Upper lobe of right lung (tissue), 1 donor: ENCODE results near the gene TENM3. TPM values are rescaled to one million over a fixed set of nuclear protein-coding genes. Genes with fewer than 3 reads are reported as not detected.

ENCODE experiments used
- ATAC-seq: fragments of 200-7000 bp; cut with Tn5 transposase; one replicate; pipeline ENCODE4 v1.9.1; 2020; ENCODE audit warnings: mild to moderate bottlenecking, moderate library complexity
- DNase-seq: peaks from one replicate; pipeline ENCODE4 v3.0.0-alpha.2; 2020
- H3K27ac ChIP-seq: fragments of 200-600 bp; one replicate; pipeline ENCODE4 v1.8.0; 2022
- H3K27me3 ChIP-seq: fragments of 200-600 bp; one replicate; pipeline ENCODE4 v1.8.0; 2022; ENCODE audit warnings: mild to moderate bottlenecking
- H3K36me3 ChIP-seq: fragments of 200-600 bp; one replicate; pipeline ENCODE4 v1.8.0; 2022
- H3K4me1 ChIP-seq: fragments of 200-600 bp; one replicate; pipeline ENCODE4 v1.8.0; 2022
- H3K4me3 ChIP-seq: fragments of 200-600 bp; one replicate; pipeline ENCODE4 v1.8.0; 2022; ENCODE audit warnings: mild to moderate bottlenecking
- H3K9me3 ChIP-seq: fragments of 200-600 bp; one replicate; pipeline ENCODE4 v1.8.0; 2022
- intact Hi-C: fragments of 100-400 bp; cut with DNase I; formaldehyde crosslinking; loops from one replicate; pipeline ENCODE4 v1.11.0; 2022
- total RNA-seq: library from RNA; stranded (reverse); fragmentation: NEBNext Ultra II Directional; extraction: Animal tissue kit (Norgen Biotek cat#: 25700); gene quantifications from one replicate; pipeline ENCODE4 v1.2.1, GENCODE V29; 2021
- TF ChIP-seq, protein P1 (sequence below): fragments of 200-600 bp; IDR thresholded peaks from one replicate; pipeline ENCODE4 v1.8.0; 2022; ENCODE audit warnings: antibody characterized with exemption
- donor health status: DM: no; HTN: yes; CAD: no; lungs with severe emphysema.

TENM3 gene
- total RNA-seq, 1 donor from 2014 or later: 5.6 TPM

DNA sequence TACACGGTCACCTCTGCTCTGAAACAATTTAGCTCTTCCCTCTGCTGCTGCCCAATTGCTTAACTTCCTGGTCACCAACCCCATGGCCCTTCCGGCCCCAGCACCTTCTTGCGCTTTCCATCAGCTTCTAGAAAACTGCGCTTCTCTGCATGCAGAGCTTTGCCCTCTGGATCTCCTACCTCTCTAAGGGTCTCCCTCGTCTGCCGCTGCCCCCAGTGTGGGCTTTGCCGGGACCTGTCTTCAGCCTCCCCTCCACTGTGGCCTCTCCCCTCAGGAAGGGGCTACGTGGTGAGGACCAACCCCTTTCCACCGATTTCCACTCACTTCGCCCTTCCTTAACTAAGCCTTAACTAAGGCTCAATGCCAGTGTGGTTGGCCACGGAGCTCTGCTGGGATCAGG, 579.4 kb downstream of the TENM3 start:
- TF ChIP-seq, protein P1, sequence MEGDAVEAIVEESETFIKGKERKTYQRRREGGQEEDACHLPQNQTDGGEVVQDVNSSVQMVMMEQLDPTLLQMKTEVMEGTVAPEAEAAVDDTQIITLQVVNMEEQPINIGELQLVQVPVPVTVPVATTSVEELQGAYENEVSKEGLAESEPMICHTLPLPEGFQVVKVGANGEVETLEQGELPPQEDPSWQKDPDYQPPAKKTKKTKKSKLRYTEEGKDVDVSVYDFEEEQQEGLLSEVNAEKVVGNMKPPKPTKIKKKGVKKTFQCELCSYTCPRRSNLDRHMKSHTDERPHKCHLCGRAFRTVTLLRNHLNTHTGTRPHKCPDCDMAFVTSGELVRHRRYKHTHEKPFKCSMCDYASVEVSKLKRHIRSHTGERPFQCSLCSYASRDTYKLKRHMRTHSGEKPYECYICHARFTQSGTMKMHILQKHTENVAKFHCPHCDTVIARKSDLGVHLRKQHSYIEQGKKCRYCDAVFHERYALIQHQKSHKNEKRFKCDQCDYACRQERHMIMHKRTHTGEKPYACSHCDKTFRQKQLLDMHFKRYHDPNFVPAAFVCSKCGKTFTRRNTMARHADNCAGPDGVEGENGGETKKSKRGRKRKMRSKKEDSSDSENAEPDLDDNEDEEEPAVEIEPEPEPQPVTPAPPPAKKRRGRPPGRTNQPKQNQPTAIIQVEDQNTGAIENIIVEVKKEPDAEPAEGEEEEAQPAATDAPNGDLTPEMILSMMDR: no peak
- Histone ChIP-seq H3K4me1 (no peaks in the 10 kb centered on the region), H3K36me3 (no peaks in the 10 kb centered on the region), H3K9me3 (no peaks in the 10 kb centered on the region), H3K4me3 (no peak overlapping the region), H3K27ac (no peak overlapping the region), H3K27me3 (no peaks in the 10 kb centered on the region)
- DNase-seq: no peak
- ATAC-seq: no peak
- intact Hi-C loops: no loop called here

DNA sequence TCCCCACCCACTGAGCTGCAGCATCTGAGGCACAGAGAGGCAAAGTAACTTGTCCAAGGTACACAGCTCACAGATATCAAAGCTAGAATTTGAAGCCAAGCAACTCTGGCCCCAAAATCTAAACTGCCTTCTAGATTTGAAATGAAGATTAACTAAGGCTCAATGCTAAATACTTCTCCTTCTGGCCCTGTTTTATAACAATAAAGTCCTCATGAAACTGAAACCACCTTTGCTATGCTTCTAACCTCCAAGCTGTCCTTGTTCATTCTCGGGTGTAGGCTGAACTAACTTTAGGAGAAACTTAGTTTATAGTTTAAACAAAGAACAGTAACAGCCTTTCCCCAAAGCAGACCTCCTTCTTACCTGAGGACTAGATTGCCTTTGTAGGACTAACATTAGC, 580.4 kb downstream of the TENM3 start:
- H3K4me3 ChIP-seq: no peak overlapping the region
- no peaks in the 10 kb centered on the region for H3K4me1 ChIP-seq
- DNase-seq (no peak), ATAC-seq (no peak)
- no peaks in the 10 kb centered on the region for H3K36me3 ChIP-seq
- intact Hi-C loops: no loop called here
- no peaks in the 10 kb centered on the region for H3K9me3 ChIP-seq
- no peaks in the 10 kb centered on the region for H3K27me3 ChIP-seq
- no peak overlapping the region for H3K27ac ChIP-seq
- TF ChIP-seq, protein P1: no peak

DNA sequence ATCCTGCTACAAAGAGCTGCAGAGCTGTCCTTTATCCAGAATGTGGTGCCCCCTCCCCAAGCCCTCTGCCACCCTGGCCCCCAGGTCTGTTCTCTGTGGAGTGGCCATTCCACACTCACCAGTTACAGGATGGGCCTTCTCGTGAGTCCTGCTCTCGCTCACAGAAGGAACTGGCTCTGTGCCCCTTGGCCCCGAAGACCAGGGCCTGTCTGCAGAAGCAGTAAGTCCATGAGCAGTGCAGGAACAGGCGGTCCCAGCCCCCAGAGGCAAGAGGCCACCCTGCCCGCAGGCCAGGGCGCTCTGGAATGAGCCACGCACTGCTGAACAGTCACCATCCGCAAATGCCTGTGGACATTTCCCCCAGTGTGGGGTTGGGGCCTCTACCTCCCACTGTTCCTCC, 581.8 kb downstream of the TENM3 start:
- H3K9me3 ChIP-seq: no peaks in the 10 kb centered on the region

DNA sequence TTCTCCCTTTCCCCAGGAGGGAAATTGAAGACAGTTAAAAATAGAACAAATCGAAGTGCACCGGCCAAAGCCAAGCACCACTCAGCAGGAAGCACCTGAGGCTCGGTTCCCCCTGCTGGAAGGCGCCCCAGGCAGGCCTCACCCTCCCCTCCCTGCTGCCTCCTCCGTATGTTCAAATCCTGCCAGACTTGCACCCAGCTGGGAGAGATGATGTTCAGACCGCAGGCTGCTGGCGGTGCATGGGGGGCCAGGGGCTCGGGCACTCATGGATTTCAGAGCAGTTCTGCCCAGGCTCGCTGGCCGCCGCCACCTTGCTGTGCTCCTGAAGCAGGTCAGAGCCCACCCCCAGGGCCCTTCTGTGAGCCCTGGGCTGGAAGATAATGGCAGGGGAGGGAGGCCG, 582.6 kb downstream of the TENM3 start:
- no peak overlapping the region for H3K27ac ChIP-seq
- DNase-seq: no peak
- intact Hi-C loops: no loop called here
- H3K4me3 ChIP-seq: no peak overlapping the region
- no peaks in the 10 kb centered on the region for H3K4me1 ChIP-seq
- no peaks in the 10 kb centered on the region for H3K36me3 ChIP-seq
- no peaks in the 10 kb centered on the region for H3K9me3 ChIP-seq
- no peaks in the 10 kb centered on the region for H3K27me3 ChIP-seq
- TF ChIP-seq, protein P1: no peak
- no peak for ATAC-seq

More for the DNA sequence above, 581.8 kb downstream of the TENM3 start:
- no peak overlapping the region for H3K27ac ChIP-seq
- ATAC-seq (peak; percentile 8), DNase-seq (no peak)
- TF ChIP-seq, protein P1: no peak
- intact Hi-C loops: no loop called here
- no peaks in the 10 kb centered on the region for H3K36me3 ChIP-seq
- no peaks in the 10 kb centered on the region for H3K4me1 ChIP-seq
- H3K27me3 ChIP-seq: no peaks in the 10 kb centered on the region
- no peak overlapping the region for H3K4me3 ChIP-seq

DNA sequence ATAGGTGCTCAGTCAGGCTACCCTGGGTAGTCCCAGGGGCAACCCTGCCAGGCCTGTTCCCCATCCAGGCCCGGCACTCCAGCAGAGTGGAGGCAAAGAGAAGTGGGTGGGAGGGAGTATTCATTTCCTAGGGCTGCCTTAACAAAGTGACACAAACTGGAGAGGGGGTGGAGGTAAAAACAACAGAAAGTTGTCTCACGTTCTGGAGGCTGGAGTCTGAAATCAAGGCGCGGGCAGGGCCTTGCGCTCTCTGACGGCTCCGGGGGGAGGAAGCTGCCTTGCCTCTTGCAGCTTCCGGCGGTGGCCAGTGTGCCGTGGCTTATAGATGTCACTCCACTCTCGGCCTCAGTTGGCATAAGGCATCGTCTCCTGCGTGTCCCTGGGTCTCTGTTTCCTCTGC, 583.2 kb downstream of the TENM3 start:
- H3K9me3 ChIP-seq: no peaks in the 10 kb centered on the region
- DNase-seq: no peak
- no peaks in the 10 kb centered on the region for H3K36me3 ChIP-seq
- H3K4me1 ChIP-seq: no peaks in the 10 kb centered on the region
- TF ChIP-seq, protein P1: no peak
- intact Hi-C loops: no loop called here
- H3K27ac ChIP-seq: no peak overlapping the region
- ATAC-seq: no peak
- no peak overlapping the region for H3K4me3 ChIP-seq
- H3K27me3 ChIP-seq: no peaks in the 10 kb centered on the region

DNA sequence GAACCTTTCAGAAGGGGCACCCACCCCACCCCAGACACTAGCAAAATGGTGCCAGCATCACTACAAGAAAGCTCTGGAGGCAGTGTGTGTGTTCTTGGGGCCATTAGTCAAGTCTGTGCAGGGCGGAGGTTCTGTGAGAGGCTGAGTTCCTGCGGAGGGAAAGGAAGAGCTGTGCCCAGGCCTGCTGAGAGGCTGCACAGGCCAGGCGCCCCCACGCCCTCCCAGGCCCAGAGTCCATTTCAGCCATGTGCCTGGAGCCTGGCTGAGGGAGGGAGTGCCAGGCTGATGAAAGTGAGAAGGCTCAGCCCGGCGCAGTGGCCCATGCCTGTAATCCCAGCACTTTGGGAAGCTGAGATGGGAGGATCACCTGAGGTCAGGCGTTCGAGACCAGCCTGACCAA, 584.0 kb downstream of the TENM3 start:
- Histone ChIP-seq H3K27ac (no peak overlapping the region), H3K4me1 (no peaks in the 10 kb centered on the region), H3K4me3 (no peak overlapping the region), H3K36me3 (no peaks in the 10 kb centered on the region), H3K27me3 (no peaks in the 10 kb centered on the region), H3K9me3 (no peaks in the 10 kb centered on the region)
- TF ChIP-seq, protein P1: no peak
- intact Hi-C loops: no loop called here
- DNase-seq: no peak
- no peak for ATAC-seq
